HG02763 (cell line): ENCODE measurements around the gene CST9.

Source experiments
- ATAC-seq: cut with Tn5 transposase; IDR thresholded peaks from one replicate; pipeline ENCODE4 v1.9.1; 2021; ENCODE audit warnings: mild to moderate bottlenecking, moderate library complexity; ENCODE audit not compliant: unreplicated experiment

The CST9 gene

DNA sequence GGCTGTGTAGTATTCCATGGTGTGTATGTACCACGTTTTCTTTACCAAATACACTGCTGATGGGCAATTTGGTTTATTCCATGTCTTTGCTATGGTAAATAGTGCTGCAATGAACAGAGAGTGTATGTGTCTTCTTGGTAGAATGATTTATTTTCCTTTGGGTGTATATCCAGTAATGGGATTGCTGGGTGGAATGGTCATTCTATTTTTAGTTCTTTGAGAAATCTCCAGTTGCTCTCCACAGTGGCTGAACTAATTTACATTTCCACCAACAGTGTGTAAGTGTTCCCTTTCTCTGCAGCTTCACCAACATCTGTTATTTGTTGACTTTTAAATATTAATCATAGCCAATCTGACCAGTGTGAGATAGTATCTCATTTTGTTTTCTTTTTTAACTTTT is 51.3 kb downstream of the CST9 start:
- no peak for ATAC-seq
